ENCODE data around the gene FAM133A.

The FAM133A gene

GRCh38 chrX:93673869-93674271 lies at the start of gene FAM133A:
Gene FAM133A (plus strand): TSS chrX:93674206. CDS start chrX:93709420, 35,214 bp downstream.
- DNase-seq (ENCODE audit: low read depth in 4 of 4, low spot score in 1 of 4): no peak

GRCh38 chrX:93637591-93637990 lies 36.4 kb upstream of the FAM133A start:
- DNase-seq (ENCODE audit: low read depth in 4 of 4, low spot score in 1 of 4): no peak

- DNase-seq (ENCODE audit: low read depth in 4 of 4, low spot score in 1 of 4): no peak
Observed at GRCh38 chrX:93649381-93649780, 24.6 kb upstream of the FAM133A start.

GRCh38 chrX:93660575-93660974 lies 13.4 kb upstream of the FAM133A start:
- DNase-seq (ENCODE audit: low read depth in 4 of 4, low spot score in 1 of 4): no peak

- DNase-seq (ENCODE audit: low read depth in 4 of 4, low spot score in 1 of 4): peak; percentile 27 to 40 (median 40)
Observed at GRCh38 chrX:93673056-93673868, 744 bp upstream of the FAM133A start, which contains the start of gene NAP1L3. Gene NAP1L3 (minus strand): TSS chrX:93673578. CDS start chrX:93673304, 274 bp downstream.

- no peak for DNase-seq (ENCODE audit: low read depth in 4 of 4, low spot score in 1 of 4)
Observed at GRCh38 chrX:93695981-93696380, 22.0 kb downstream of the FAM133A start.

- DNase-seq (ENCODE audit: low read depth in 4 of 4, low spot score in 1 of 4): no peak
Observed at GRCh38 chrX:93703701-93704100, 29.7 kb downstream of the FAM133A start.

- no peak for DNase-seq (ENCODE audit: low read depth in 4 of 4, low spot score in 1 of 4)
Observed at GRCh38 chrX:93711076-93711475, 37.1 kb downstream of the FAM133A start.

- DNase-seq (ENCODE audit: low read depth in 4 of 4, low spot score in 1 of 4): no peak
Observed at GRCh38 chrX:93741811-93742210, 67.8 kb downstream of the FAM133A start.

GRCh38 chrX:93760163-93760562 lies 86.2 kb downstream of the FAM133A start:
- no peak for DNase-seq (ENCODE audit: low read depth in 4 of 4, low spot score in 1 of 4)

Data from stimulated activated CD4-positive, alpha-beta T cell treated with anti-CD3 and anti-CD28 coated beads, Interleukin-1b, Interleukin-23, amount 100 ng/mL, for 24 hours (primary cell).